ENCODE data around the gene FAM237B. TPM values are rescaled to one million over a fixed set of nuclear protein-coding genes. Genes with fewer than 3 reads are reported as not detected.
A peak's percentile ranks its signal among the peaks of the same experiment; 100 is the strongest.

The FAM237B gene
- total and polyA plus RNA-seq, 2 of the 13 experiments (the other 11 are each of a cell fraction or from before 2014, with no cell fraction given), result not detected

DNA sequence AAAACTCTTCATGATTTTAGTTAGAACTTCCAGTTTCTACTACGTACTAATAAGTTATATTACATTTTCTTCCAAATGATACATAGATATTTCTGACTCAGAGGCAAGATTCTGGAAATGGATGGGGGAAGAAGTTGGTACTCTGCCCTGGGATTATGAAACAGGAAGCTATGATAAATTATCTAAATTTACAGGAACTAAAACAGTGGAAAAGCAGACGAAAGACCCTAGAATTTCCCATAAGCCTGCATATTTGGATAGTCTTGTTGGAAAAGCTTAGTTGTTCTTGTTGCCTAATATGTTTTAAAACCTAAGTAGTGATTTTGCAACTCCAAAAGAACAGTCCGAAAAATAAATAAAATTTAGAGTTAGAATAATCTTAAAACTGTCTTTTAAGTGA, 54.3 kb downstream of the FAM237B start:
- peak overlapping the region; percentile 27; the same call in 1 of the 2 replicates for H3K9ac ChIP-seq (ENCODE audit: insufficient read depth, low read depth, low read length)
- ChIA-PET POLR2A (interaction anchor here (1.4 kb wide), 1 partner anchor 94 kb away, joined by 4 read pairs; no protein-coding TSS in a partner anchor), CTCF (ENCODE audit: low intra/inter-chr PET ratio, low total read pairs) (no interaction called here)
- in situ Hi-C loops (cut with HindIII; ENCODE audit: extremely low pct_ligation_motif_present, low pct_unique_long_range_greater_than_20kb) (loop anchor here (10.0 kb wide), 1 partner anchor 112 kb away; the partner anchor contains the start of gene STEAP1), intact Hi-C loops (cut with micrococcal nuclease; ENCODE audit: unreplicated experiment) (loop anchor here (2.0 to 10.0 kb wide), 4 partner anchors 56 to 160 kb away; partner anchors contain the start of genes CLDN12, GTPBP10 and STEAP2)
- ATAC-seq, result no peak
- WGBS (ENCODE audit: low lambda C conversion rate), result 40% methylated on average over 3 of the region's 3 CpGs
- DNase-seq (ENCODE audit: low spot score), result no peak
- no peak for FAIRE-seq
- H4K20me1 ChIP-seq (ENCODE audit: insufficient read depth, low read length), result no peaks in the 10 kb centered on the region
- peak overlapping the region; percentile 70 for H3K27ac ChIP-seq (ENCODE audit: extremely low read length, insufficient read depth, low read length)
- no peak overlapping the region for H2AFZ ChIP-seq (ENCODE audit: low read length)
- H3K79me2 ChIP-seq (ENCODE audit: insufficient read depth, low read length), result no peaks in the 10 kb centered on the region
- BruUV-seq (replicated peaks), result no TSS peak
- peaks cover 56% of the 10 kb centered on the region for H3K4me1 ChIP-seq (ENCODE audit: insufficient read depth, low read length)
- H3K4me2 ChIP-seq (ENCODE audit: low read depth, low read length), result peak overlapping the region; percentile 76
- peak overlapping the region; percentile 36 to 47 (median 44); a peak in 5 of 6 replicates for H3K4me3 ChIP-seq (replicated peaks in 1 of 3; ENCODE audit: insufficient read depth in 1 of 3, low read depth in 2 of 3, low read length in 3 of 3)
- TF ChIP-seq SMYD3 (CRISPR knock-in tag; IDR thresholded peaks at IDR 0.05) (no peak), PTBP1 (IDR thresholded peaks at IDR 0.05; ENCODE audit: low read depth, low read length, poor library complexity, severe bottlenecking) (no peak), NCOA2 (CRISPR knock-in tag; IDR thresholded peaks at IDR 0.05) (peak; percentile 23; the same call in 1 of the 2 replicates), ZNF256 (CRISPR knock-in tag; conservative IDR thresholded peaks at IDR 0.05) (no peak), CREM (IDR thresholded peaks at IDR 0.05) (0 out of 2 replicates have a peak, but pooled peaks have one; percentile 1), CREM (CRISPR knock-in tag; IDR thresholded peaks at IDR 0.05) (no peak), AGO1 (IDR thresholded peaks at IDR 0.05; ENCODE audit: low read depth, low read length, poor library complexity, severe bottlenecking) (no peak), POGZ (CRISPR knock-in tag; IDR thresholded peaks at IDR 0.05) (no peak), TBL1XR1 (IDR thresholded peaks at IDR 0.05; ENCODE audit: borderline replicate concordance, low read length, partially characterized antibody) (no peak), GATAD2A (CRISPR knock-in tag; IDR thresholded peaks at IDR 0.05) (0 out of 2 replicates have a peak, but pooled peaks have one; percentile 7), MATR3 (CRISPR knock-in tag; IDR thresholded peaks at IDR 0.05) (no peak), ERF (CRISPR knock-in tag; IDR thresholded peaks at IDR 0.05) (0 out of 2 replicates have a peak, but pooled peaks have one; percentile 20)
- TF ChIP-seq, protein P1, sequence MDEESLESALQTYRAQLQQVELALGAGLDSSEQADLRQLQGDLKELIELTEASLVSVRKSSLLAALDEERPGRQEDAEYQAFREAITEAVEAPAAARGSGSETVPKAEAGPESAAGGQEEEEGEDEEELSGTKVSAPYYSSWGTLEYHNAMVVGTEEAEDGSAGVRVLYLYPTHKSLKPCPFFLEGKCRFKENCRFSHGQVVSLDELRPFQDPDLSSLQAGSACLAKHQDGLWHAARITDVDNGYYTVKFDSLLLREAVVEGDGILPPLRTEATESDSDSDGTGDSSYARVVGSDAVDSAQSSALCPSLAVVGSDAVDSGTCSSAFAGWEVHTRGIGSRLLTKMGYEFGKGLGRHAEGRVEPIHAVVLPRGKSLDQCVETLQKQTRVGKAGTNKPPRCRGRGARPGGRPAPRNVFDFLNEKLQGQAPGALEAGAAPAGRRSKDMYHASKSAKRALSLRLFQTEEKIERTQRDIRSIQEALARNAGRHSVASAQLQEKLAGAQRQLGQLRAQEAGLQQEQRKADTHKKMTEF (CRISPR knock-in tag; IDR thresholded peaks at IDR 0.05), result 0 out of 2 replicates have a peak, but pooled peaks have one; percentile 1
- TF ChIP-seq, protein P2, sequence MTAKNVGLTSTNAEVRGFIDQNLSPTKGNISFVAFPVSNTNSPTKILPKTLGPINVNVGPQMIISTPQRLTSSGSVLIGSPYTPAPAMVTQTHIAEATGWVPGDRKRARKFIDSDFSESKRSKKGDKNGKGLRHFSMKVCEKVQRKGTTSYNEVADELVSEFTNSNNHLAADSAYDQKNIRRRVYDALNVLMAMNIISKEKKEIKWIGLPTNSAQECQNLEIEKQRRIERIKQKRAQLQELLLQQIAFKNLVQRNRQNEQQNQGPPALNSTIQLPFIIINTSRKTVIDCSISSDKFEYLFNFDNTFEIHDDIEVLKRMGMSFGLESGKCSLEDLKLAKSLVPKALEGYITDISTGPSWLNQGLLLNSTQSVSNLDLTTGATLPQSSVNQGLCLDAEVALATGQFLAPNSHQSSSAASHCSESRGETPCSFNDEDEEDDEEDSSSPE (CRISPR knock-in tag; IDR thresholded peaks at IDR 0.05), result no peak
- H3K36me3 ChIP-seq (replicated peaks in 1 of 2; ENCODE audit: control insufficient read depth in 1 of 2, insufficient read depth in 2 of 2, low read length in 2 of 2), result no peaks in the 10 kb centered on the region
- no peaks in the 10 kb centered on the region for H3K9me3 ChIP-seq (ENCODE audit: low read length)
- H3K27me3 ChIP-seq (ENCODE audit: control insufficient read depth in 1 of 2, insufficient read depth in 2 of 2, low read length in 2 of 2), result no peaks in the 10 kb centered on the region

Other genes starting within 250 kb of the FAM237B start
- 17.3 and 24.2 TPM in 2 replicates for gene STEAP1, start 166.8 kb downstream of the FAM237B start, total RNA-seq (2016; rRNA removed; fragmentation: Illumina TruSeq; extraction: Trizol)
- gene STEAP1, start 166.8 kb downstream of the FAM237B start, polyA plus RNA-seq (2011; rRNA removed), result 22.2 and 23.2 TPM in 2 replicates
- gene STEAP2, start 109.6 kb downstream of the FAM237B start, total RNA-seq (2016; rRNA removed; fragmentation: Illumina TruSeq; extraction: Trizol), result 3.5 and 4.3 TPM in 2 replicates
- gene STEAP2, start 109.6 kb downstream of the FAM237B start, polyA plus RNA-seq (2011; rRNA removed), result 4.4 and 4.5 TPM in 2 replicates
- 2.7 and 4.0 TPM in 2 replicates for gene CFAP69, start 76.1 kb downstream of the FAM237B start, total RNA-seq (2016; rRNA removed; fragmentation: Illumina TruSeq; extraction: Trizol)
- gene CFAP69, start 76.1 kb downstream of the FAM237B start, polyA plus RNA-seq (2011; rRNA removed), result 2.2 and 2.4 TPM in 2 replicates
- gene GTPBP10, start 25.4 kb upstream of the FAM237B start, total RNA-seq (2016; rRNA removed; fragmentation: Illumina TruSeq; extraction: Trizol), result 38.7 and 54.6 TPM in 2 replicates
- 10.6 and 13.3 TPM in 2 replicates for gene GTPBP10, start 25.4 kb upstream of the FAM237B start, polyA plus RNA-seq (2011; rRNA removed)
- 32.0 and 44.1 TPM in 2 replicates for gene CLDN12, start 82.2 kb upstream of the FAM237B start, total RNA-seq (2016; rRNA removed; fragmentation: Illumina TruSeq; extraction: Trizol)
- 114 and 124 TPM in 2 replicates for gene CLDN12, start 82.2 kb upstream of the FAM237B start, polyA plus RNA-seq (2011; rRNA removed)
- not detected in 2 replicates for gene PTTG1IP2, start 148.3 kb upstream of the FAM237B start, total RNA-seq (2016; rRNA removed; fragmentation: Illumina TruSeq; extraction: Trizol)
- not detected in 2 replicates for gene PTTG1IP2, start 148.3 kb upstream of the FAM237B start, polyA plus RNA-seq (2011; rRNA removed)